GM21786 (cell line): ENCODE measurements around the gene CPNE5.
A peak's percentile ranks its signal among the peaks of the same experiment; 100 is the strongest.

Experiments
- ATAC-seq: cut with Tn5 transposase; IDR thresholded peaks from one replicate; pipeline ENCODE4 v1.9.1; 2021; ENCODE audit not compliant: unreplicated experiment

Gene CPNE5

DNA sequence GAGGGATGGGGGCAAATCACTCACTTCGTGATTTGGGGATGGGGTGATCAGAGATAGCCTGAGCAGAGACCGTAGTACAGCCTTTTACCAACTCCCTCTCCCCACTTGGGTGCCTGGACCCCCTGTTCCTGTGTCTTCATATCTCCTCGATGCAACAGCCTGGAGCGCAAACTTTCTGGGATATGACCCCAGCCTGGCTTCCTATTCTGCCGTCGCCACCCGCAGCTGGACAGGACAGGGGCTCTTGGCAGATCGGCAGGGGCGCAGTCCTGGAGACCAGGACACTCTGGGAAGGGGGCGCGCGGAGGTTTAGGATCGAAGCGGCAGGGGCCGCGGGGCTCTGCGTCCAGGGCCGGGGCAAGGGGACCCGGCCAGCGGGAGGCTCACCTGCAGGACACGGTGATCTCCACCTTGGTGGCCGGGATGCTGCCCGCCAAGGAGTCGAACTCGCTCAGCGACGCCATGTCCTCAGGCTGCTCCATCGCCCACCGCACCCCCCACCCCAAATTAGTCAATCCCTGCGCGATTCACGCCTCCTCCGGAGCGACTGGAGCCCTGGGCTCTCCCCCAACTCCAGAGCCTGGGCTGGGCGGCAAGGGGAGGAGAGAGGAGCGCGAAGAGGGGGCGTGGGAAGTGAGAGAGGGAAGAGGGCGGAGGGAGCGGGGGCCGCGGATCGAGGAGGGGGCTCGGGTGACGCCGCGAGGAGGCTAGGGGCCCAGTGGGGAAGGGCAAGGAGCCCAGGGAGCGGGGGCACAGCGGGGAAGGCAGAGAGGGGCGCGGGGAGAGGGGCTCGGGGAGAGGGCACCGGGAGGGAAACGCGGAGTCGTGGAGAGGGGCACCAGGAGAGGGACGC, at the start of gene CPNE5:
TSS of gene CPNE5 (minus strand) at position 549 of the 853 bp plus-strand sequence. CDS start at position 482, 67 bp downstream.
- ATAC-seq: no peak

DNA sequence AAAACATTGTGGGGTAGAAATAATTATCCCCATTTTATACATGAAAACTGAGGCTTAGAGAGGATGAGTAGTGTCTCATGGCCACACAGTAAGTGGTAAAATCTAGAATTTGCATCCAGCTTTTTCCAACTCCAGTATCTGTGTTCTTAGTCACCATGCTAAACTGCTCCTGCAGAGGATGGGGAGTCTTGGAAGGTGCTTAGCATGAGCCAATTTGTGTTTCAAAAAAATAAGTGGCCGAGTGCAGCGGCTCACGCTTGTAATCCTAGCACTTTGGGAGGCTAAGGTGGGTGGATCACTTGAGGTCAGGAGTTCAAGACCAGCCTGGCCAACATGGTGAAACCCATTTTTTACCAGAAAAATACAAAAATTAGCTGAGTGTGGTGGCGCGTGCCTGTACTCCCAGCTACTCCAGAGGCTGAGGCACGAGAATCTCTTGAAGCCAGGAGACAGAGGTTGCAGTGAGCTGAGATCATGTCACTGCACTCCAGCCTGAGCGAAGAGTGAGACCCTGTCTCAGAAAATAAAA, 48.9 kb upstream of the CPNE5 start:
- no peak for ATAC-seq

DNA sequence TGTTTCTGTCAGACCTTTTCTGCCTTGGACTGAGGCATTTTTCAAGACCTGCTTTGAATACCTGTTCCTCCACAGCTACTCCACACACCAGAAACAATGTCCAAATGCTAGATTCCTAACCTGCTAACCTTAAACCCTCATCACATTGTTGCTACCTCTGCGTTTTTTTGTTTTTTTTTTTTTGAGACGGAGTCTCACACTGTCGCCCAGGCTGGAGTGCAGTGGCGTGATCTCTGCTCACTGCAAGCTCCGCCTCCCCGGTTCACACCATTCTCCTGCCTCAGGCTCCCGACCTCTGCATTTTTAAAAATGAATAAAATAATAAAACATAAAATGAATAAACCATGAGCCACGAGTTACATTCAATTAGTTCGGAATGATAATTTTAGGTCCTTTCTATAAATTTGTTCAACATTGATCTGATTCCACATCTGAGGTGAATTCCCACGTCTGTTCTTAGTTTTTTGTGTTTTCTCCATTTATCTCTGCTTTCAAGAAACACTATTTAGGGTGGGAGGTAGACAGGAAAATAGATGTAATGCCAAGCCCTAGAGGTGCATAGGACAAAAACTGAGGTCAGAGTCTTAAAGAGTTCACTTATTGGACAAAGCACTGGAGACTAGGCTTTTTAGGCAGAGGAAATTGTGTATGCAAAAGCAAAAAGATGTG, 47.8 kb upstream of the CPNE5 start:
- no peak for ATAC-seq

DNA sequence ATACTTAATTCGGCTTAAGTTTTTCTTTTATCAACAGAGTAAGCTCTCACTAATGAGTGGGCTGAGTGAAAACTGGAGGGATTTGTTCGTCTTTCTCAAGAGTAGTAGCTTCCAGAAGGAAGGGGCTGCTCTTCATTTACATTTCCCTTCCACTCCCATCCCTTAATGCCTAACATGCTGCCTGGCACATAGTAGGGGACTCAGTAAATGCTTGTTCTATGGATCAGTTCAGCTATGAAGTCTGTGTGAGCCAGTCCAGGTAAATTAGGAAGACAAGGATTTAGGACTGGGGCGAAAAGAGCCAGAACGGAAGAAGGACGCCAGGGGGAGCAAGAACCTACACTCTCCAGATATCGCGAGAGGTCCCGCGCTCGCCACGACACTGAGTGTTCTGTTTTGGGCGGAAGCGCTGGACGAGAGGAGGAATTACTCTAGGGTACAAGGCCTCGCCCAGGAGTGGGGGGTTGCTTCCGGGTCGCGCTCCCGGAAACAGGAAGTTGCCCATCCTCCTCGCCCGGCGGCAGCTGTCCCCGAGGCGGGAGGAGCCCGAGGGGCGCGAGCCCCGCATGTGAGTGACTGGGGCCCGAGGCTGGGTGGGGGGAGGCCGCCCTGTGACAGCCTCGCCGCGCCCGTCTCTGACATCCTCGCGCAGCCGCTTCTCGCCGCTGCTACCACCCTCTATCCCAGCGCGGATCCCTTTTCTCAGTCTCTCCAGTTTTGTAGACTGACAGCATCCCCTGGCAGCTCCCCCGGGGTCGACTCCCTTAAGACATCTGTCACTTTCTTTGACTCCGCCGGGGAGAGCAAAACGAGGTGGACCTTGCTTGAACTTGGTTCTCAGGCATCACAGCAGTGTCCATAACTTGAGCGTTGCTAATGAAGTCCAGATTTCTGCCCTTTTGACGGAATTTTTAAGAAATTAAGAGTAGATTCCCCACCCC, 46.5 kb upstream of the CPNE5 start, which contains the start of gene C6orf89:
TSS of gene C6orf89 (plus strand) at position 492 of the 941 bp plus-strand sequence. CDS start 13,493 bp downstream, outside the sequence.
- peak; percentile 99 for ATAC-seq

DNA sequence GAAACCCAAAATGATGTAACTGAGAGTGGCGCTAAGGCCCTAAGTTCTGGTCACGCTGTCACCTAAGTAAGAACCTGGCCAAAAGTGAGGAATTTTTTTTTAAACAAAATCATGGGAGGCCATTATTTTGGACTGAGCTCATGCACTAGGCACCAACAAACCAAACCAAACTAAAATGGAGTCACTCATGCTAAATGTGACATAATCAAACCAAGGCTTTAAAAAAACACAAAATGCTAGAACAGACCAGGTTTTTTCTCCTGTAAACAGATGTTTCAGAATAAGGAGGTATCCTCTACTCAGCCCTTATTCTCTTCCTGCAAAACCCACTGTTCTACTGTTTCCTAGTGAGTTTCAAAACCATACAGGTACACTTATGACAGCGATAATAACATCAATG, 45.4 kb upstream of the CPNE5 start:
- ATAC-seq: no peak

DNA sequence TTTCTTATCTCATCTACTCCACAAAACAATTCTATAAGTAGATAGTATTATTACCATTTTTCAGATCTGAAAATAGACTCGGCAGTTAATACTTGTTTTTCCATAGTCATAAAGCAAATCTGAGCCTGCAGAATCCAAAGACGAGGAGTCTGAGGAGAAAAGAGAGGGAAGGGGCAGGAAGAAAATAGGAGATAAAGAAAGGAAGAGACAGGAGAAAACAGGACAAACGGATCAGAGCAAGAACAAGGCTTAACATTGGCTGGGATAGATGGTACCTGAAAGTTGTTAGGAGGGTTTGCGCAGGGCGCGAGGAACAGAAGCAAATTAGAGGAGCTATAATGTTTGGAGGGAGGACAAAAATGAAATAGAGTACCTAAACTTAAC, 36.0 kb upstream of the CPNE5 start:
- no peak for ATAC-seq

DNA sequence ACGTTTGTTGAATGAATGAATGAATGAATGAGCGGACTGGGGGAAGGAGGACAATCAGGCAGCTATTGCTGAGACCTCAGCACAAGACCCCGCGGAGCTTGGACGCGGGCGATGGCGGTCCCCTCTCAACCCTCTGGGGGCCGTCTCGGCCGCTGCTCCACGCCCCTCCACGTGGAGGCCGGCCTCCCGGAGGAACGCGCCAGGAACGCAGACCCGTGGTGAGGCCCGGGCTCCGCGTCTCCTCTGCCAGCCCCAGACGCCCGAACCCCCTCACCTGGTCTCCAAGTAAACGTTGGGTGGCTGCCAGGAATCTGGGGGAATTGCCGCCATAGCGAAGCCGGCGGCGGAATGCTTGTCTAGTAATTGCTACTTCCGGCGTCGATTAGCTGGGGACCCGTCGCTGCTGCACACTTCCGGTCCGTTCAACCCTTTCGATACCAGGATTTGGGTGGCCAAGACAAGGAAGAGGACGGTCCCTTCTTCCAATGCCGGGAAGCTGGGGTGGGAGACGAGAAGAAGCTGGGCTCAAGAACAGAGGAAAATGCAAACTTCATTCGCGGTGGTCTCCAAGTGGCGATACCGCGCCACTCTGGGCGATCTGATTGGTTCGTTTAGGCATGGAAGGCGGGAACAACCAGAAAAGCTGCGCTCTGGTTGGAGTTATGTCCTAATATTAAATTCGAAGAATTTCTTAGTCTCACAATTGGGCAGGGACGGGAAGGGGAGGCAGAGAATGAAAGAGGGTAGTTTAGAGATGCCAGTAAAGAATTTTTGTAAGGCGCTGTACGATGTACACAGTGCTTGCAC, 35.4 kb upstream of the CPNE5 start, which contains the start of gene PPIL1:
TSS of gene PPIL1 (minus strand) at position 361 of the 807 bp plus-strand sequence. CDS start at position 330, 31 bp downstream.
- ATAC-seq: peak; percentile 74

DNA sequence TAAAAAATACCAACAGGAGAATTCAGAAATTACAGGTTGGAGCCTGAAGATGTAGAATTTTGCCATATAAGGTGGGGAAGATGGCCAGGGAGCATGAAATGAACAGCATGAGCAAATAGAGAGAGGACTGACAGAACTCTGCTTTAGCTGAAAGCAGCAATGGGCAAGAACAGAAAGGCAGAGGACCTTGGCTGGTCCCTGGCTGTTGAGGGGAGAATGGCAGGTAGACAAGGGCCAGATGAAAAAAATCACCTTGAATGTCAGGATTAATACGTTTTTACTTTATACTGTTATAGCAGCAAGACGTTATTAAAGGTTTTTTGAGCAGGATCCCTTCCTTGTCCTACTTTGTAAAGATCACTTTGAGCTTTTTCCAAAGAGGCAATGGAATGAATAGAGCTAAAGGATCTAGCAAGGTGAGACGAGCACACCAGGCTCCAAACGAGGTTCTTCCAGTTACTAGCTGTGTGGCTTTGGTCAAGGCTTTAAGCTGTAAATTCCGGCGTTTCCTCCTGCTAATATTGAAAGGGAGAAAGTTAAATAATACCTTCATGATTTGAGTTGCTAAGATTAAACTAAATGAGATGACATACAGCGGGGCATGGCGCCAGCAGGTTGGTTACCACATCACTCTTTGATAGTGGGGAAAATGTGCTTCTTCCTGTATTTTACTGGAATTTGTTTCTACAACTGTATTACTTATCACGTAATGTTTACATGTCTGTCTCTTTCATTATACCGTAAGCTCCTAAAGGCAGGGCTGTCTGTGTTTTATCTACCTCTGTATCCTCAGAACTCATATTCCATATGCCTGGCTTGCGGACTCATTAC, 34.6 kb upstream of the CPNE5 start:
- no peak for ATAC-seq

DNA sequence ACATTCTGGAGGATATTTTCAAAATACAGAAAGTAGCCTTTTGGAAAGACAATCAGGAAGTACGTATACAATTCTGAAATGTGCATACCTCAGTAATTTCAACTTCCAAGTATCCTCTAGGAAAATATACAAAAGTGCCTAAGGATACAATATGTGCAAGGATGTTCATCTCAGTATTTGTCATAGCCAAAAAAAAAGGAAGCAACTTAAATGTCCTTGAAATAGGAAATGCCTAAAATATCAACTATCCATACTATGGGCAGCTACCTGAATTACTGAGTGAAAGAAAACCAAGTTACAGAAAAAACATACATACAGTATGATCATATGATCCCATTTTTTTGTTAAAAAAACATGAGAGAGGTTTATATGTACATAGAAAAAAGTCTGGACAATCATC, 33.9 kb upstream of the CPNE5 start:
- ATAC-seq: no peak

DNA sequence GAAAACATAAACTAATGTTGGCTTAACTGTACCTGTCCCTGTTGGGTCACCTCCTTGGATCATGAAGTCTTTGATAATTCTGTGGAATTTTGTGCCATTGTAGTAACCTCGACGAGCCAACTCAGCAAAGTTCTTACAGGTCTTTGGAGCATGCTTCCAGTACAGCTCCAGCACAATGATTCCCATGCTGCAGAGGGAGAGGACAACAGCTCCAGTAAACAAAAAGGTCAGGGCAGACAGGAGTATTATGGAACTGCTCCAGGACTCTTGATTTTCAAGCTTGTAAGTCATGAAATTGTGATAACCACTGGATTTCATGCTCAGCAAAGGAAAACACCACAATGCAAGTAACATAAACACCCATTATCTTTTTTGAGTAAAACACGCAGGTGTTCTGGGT, 32.4 kb upstream of the CPNE5 start:
- ATAC-seq: no peak

DNA sequence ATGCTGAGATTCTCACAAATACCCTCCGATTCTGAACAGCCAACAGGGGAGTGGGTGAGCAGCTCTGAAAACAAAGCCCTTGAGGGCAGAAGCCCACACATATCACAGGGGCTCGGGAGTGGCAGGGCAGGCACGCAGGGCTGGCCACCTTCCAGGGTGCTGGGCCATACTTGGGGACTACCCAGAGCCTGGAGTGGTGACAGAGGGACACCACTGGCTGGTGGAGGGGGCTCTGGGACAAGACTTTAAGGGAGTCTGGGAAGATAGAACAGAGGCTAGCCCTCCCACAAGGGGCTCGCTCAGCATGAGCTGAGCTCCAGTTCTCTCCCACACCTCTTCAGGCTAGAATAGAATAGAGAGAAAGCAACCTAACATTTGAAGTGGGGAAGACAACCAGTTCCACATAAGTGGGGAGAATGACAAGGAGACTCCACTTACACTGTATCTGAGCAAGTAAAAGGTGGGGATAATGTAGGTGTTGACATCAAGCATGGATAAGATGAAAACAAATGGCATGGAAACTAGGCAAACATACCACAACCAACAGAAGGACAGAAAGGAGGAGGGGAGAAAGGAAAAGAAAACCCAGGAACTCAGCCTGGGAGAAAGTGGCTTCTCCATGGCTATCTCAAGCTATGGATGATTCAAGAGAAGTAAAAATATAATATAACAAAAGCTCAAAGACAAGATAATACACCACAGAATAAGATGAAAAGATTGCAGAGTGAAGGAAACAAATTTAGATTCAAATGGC, 28.4 kb upstream of the CPNE5 start:
- no peak for ATAC-seq

DNA sequence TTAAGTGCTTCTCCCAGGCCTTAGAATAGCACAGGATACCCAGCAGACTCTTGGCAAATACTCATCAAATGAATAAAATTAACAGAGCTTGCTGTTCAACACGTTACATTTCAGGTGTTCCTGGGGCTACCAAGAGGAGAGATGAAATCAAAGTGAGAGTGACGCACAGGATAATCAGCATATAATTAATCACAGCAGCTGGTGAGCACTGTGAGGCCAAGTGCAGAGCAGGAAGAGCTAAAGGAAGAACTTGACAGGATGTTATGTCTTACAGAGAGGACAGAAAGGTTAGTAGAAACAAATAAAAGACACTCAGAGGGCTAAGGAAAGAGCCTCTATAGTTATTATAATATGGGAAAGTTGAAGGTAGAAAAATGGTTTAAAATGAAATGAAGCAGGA, 26.6 kb upstream of the CPNE5 start:
- ATAC-seq: no peak

DNA sequence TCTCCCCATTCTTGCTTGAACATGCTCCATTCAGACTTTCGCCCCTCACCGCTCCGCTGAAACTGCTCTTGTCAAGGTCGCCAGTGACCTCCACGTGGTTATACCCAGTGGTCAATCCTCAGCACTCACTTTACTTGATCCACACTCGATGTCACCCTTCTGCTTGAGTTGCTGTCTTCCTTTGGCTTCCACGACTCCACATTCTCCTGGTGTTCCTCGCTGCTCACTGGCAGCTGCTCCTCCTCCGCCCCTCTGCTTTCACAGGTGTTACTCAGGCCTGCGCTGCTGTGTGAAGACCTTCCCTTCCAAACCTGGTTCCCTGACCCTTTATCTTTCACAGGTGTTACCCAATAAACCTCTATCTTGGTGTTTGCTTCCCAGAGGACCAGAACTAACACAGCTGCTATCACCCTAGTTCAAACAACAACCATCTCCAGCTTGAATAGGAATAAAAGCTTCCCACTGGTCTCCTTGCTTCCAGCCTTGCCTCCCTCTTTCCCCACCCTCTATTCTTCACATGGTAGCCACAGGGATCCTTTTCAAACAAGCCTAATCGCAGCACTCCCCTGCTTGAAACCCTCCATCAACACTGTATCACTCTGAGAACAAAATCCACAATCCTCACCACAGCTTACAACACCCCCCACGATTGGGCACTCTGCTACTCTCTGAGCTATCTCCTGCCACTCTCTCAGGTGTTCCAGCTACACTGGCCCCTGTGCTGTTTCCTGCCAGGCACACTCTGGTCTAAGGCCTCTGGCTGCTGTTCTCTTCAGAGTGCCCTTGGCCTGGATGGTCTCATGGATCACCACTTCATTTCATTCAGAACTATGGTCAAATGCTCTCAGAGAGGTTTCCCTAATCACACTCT, 24.7 kb upstream of the CPNE5 start:
- ATAC-seq: no peak

DNA sequence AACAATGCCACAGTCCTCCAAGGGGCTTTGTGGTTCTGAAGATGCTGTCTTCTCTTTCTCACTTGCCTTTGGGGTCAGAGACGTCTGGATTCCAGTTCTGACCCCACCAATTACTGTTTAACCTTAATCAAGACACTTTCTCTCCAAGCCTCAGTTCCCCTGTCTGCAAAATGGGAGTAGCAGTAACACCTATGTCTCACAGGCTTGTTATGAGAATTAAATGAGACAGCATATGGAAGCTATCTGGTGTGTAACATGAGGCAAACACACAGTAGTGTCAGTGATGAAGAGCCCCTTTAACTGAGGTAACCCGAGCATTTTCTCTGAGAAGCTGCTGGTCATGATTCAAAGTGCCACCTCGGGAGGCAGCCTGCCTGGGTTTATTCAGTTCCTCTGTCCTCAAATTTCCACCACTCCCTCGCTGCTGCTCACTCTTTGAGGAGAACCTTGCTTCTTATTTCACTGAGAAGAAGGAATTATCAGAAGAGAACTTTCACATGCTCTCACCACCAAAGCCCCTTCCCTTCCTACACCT, 23.7 kb upstream of the CPNE5 start:
- no peak for ATAC-seq

DNA sequence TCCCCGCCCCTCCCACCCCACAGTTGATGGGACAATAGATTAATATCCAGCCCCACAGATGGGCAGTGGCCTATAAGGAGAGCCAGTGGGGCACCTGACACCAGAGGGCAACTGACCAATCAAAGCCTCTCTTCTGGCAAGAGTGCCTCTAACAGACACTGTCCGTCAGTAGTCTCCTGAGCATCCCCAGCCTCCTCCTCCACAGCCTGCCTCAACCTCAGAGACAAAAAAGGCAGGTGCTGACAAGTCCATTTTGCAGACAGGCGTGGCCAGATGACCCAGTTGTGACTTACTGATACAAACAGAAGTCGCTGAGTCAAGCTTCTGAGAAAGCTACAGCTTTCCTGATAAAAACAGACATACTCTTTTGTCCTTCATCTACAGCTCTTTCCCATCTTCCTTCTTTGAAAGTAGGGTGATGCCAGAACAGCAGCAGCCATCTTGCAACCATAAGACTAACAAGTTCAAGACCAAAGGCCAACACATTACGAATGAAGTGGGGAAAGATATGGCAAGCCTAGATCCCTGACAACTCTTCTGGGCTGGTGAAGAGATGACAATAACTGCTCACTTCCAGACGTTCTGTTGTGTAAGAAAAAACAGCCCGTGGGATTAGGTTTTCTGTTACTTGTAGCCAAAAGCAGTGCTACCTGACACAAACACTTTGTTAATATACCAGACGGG, 23.1 kb upstream of the CPNE5 start:
- ATAC-seq: no peak

DNA sequence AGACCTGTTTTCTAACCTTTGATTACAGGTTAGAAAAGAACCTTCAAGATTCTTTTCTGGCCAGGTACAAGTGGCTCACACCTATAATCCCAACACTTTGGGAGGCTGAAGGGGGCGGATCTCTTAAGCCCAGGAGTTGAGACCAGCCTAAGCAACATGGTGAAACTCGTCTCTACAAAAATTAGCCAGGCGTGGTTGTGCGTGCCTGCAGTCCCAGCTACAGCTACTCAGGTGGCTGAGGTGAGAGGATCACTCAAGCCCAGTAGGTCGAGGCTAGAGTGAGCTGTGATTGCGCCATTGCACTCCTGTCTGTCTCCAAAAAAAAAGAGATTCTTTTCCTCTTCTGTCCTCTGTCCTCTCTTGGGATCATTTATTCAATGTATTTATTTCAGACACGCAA, 20.9 kb upstream of the CPNE5 start:
- no peak for ATAC-seq
